Endodermal cell (in vitro differentiated cells): Measurements from ENCODE around the gene LGALS12. TPM values are rescaled to one million over a fixed set of nuclear protein-coding genes. Genes with fewer than 3 reads are reported as not detected.

Experiments used
- DNase-seq: peaks from one replicate; pipeline ENCODE4 v3.0.0-alpha.2; 2017
- H3K27ac ChIP-seq: 2 replicates; pipeline ENCODE4 v1.5.1; 2013; ENCODE audit warnings: mild to moderate bottlenecking, low read depth, low read length, moderate library complexity
- H3K27me3 ChIP-seq: 2 replicates; pipeline ENCODE4 v1.6.1; 2013; ENCODE audit warnings: mild to moderate bottlenecking, low read length, moderate library complexity; ENCODE audit not compliant: insufficient read depth, control insufficient read depth, poor library complexity, severe bottlenecking
- H3K36me3 ChIP-seq: 2 replicates; pipeline ENCODE4 v1.7.0; 2013; ENCODE audit warnings: mild to moderate bottlenecking, low read length, moderate library complexity; ENCODE audit not compliant: control insufficient read depth, insufficient read depth
- H3K4me1 ChIP-seq: one replicate; pipeline ENCODE4 v1.7.0; 2013; ENCODE audit warnings: low read length; ENCODE audit not compliant: control insufficient read depth, insufficient read depth
- H3K4me3 ChIP-seq: 2 replicates; pipeline ENCODE4 v1.5.1; 2013; ENCODE audit warnings: mild to moderate bottlenecking, low read length, moderate library complexity
- H3K9ac ChIP-seq: 2 replicates; pipeline ENCODE4 v1.6.1; 2013; ENCODE audit warnings: mild to moderate bottlenecking, low read length, moderate library complexity; ENCODE audit not compliant: poor library complexity, severe bottlenecking; ENCODE audit errors: extremely low read depth
- H3K9me3 ChIP-seq: 2 replicates; pipeline ENCODE4 v1.6.1; 2013; ENCODE audit warnings: mild to moderate bottlenecking, low read length, moderate library complexity; ENCODE audit not compliant: control insufficient read depth
- H3K27ac Mint-ChIP-seq: 2 replicates; pipeline ENCODE4 v1.8.0; 2020; ENCODE audit warnings: mixed read lengths
- H3K27me3 Mint-ChIP-seq: 2 replicates; pipeline ENCODE4 v1.8.0; 2021; ENCODE audit warnings: mild to moderate bottlenecking, mixed read lengths; ENCODE audit not compliant: insufficient read depth
- H3K36me3 Mint-ChIP-seq: 2 replicates; pipeline ENCODE4 v1.8.0; 2020; ENCODE audit warnings: low read depth, mixed read lengths
- H3K4me1 Mint-ChIP-seq: 2 replicates; pipeline ENCODE4 v1.8.0; 2020; ENCODE audit warnings: mixed read lengths
- H3K4me3 Mint-ChIP-seq: 2 replicates; pipeline ENCODE4 v1.8.0; 2020; ENCODE audit warnings: mild to moderate bottlenecking, moderate library complexity, mixed read lengths
- H3K9me3 Mint-ChIP-seq: 2 replicates; pipeline ENCODE4 v1.8.0; 2020; ENCODE audit warnings: mild to moderate bottlenecking, mixed read lengths
- CTCF ChIP-seq: fragments of 200-600 bp; sonication (generic); conservative IDR thresholded peaks from 2 replicates; pipeline ENCODE4 v1.5.0; 2021; ENCODE audit warnings: antibody characterized with exemption, mild to moderate bottlenecking
- WGBS, 2 experiments: methylation state at CpG; one replicate each; pipeline versions ENCODE4 v1.1.5 to v1.1.7; 2013; ENCODE audit warnings: missing lambda C conversion rate in 2 of 2, mixed read lengths in 1 of 2; ENCODE audit not compliant: insufficient coverage in 1 of 2, insufficient read length in 1 of 2; 5-methylcytosine and 5-hydroxymethylcytosine counted together
- total RNA-seq, 2 donors: library from RNA; stranded (reverse); fragmentation: NEBNext Ultra II Directional in 1 of 2; extraction: Animal tissue kit (Norgen Biotek cat#: 25700) in 1 of 2; gene quantifications; 2 replicates in 1 of 2; 3 replicates in 1 of 2; pipeline ENCODE4 v1.2.1, GENCODE V29; 2021

Gene LGALS12
- total RNA-seq, 2 donors from 2014 or later, result 6.7 to 15.9 TPM

- TF ChIP-seq CTCF, result no peak
- no peak for DNase-seq
- H3K4me3 Mint-ChIP-seq, result no peak overlapping the region
- Histone ChIP-seq H3K27me3 (no peaks in the 10 kb centered on the region), H3K4me1 (no peaks in the 10 kb centered on the region), H3K36me3 (no peaks in the 10 kb centered on the region), H3K9ac (no peak overlapping the region), H3K4me3 (peak overlapping the region; percentile 64), H3K27ac (no peak overlapping the region), H3K9me3 (peaks cover 64% of the 10 kb centered on the region)
- H3K27me3 Mint-ChIP-seq, result peaks cover 5% of the 10 kb centered on the region
- H3K36me3 Mint-ChIP-seq, result peaks cover 12% of the 10 kb centered on the region
- peaks cover 27% of the 10 kb centered on the region for H3K4me1 Mint-ChIP-seq
- 100% methylated on average over 1 of the region's 1 CpG; no CpG with 5 or more reads in 1 of the 2 experiments for WGBS, 2 experiments
- no peak overlapping the region for H3K27ac Mint-ChIP-seq
- H3K9me3 Mint-ChIP-seq, result peaks cover 29% of the 10 kb centered on the region
Measured at GRCh38 chr11:63493127-63493526, 12.8 kb upstream of the LGALS12 start.

- no peaks in the 10 kb centered on the region for H3K36me3 ChIP-seq
- H3K4me3 ChIP-seq, result no peak overlapping the region
- TF ChIP-seq CTCF, result no peak
- no peak for DNase-seq
- H3K9me3 Mint-ChIP-seq, result peaks cover 46% of the 10 kb centered on the region
- no peak overlapping the region for H3K27ac ChIP-seq
- H3K4me1 Mint-ChIP-seq, result peaks cover 12% of the 10 kb centered on the region
- no peaks in the 10 kb centered on the region for H3K27me3 ChIP-seq
- peaks cover 7% of the 10 kb centered on the region for H3K27me3 Mint-ChIP-seq
- no peak overlapping the region for H3K27ac Mint-ChIP-seq
- no peak overlapping the region for H3K4me3 Mint-ChIP-seq
- peaks cover 24% of the 10 kb centered on the region for H3K36me3 Mint-ChIP-seq
- WGBS, 2 experiments, result 92 to 98% methylated on average over 4 to 6 of the region's 6 CpGs
- H3K4me1 ChIP-seq, result no peaks in the 10 kb centered on the region
- peaks cover 82% of the 10 kb centered on the region for H3K9me3 ChIP-seq
- no peak overlapping the region for H3K9ac ChIP-seq
Measured at GRCh38 chr11:63494975-63495374, 10.9 kb upstream of the LGALS12 start.

- 80 to 96% methylated on average over 1 to 4 of the region's 4 CpGs for WGBS, 2 experiments
Measured at GRCh38 chr11:63499874-63500273, 6.0 kb upstream of the LGALS12 start.

More at GRCh38 chr11:63499874-63500273, 6.0 kb upstream of the LGALS12 start:
- Histone ChIP-seq H3K4me1 (no peaks in the 10 kb centered on the region), H3K9ac (no peak overlapping the region), H3K9me3 (peaks cover 86% of the 10 kb centered on the region), H3K4me3 (peak overlapping the region; percentile 76), H3K36me3 (no peaks in the 10 kb centered on the region), H3K27ac (no peak overlapping the region), H3K27me3 (no peaks in the 10 kb centered on the region)
- H3K4me1 Mint-ChIP-seq, result peaks cover 29% of the 10 kb centered on the region
- peaks cover 47% of the 10 kb centered on the region for H3K9me3 Mint-ChIP-seq
- no peak for DNase-seq
- no peak for TF ChIP-seq CTCF
- H3K4me3 Mint-ChIP-seq, result no peak overlapping the region
- H3K36me3 Mint-ChIP-seq, result peaks cover 25% of the 10 kb centered on the region
- no peak overlapping the region for H3K27ac Mint-ChIP-seq
- H3K27me3 Mint-ChIP-seq, result peaks cover 7% of the 10 kb centered on the region
